HepG2 (cell line): ENCODE measurements around the gene SRP72. TPM values are rescaled to one million over a fixed set of nuclear protein-coding genes. Genes with fewer than 3 reads are reported as not detected.

Experiments used
- CREB3 ChIP-seq: sonication (generic); formaldehyde crosslinking; IDR thresholded peaks from 2 replicates; pipeline ENCODE4 v1.5.0; 2020; ENCODE audit warnings: missing genetic modification reagents
- CREM ChIP-seq, 2 experiments: sonication (generic) in 1 of 2; formaldehyde crosslinking in 1 of 2; IDR thresholded peaks; 2 replicates each; pipeline versions ENCODE4 v1.4.0 to v1.6.1; 2016 to 2020; ENCODE audit warnings: antibody characterized with exemption in 1 of 2, mild to moderate bottlenecking in 1 of 2, missing genetic modification reagents in 1 of 2
- E2F2 ChIP-seq: sonication (generic); formaldehyde crosslinking; IDR thresholded peaks from 2 replicates; pipeline ENCODE4 v1.4.0; 2020; ENCODE audit warnings: missing genetic modification reagents, borderline replicate concordance
- HNRNPUL1 ChIP-seq: fragments of 200-400 bp; formaldehyde crosslinking; IDR thresholded peaks from 2 replicates; pipeline ENCODE4 v1.6.1; 2017; ENCODE audit warnings: low read depth, mild to moderate bottlenecking, low read length, moderate library complexity
- KMT2A ChIP-seq: sonication (generic); formaldehyde crosslinking; IDR thresholded peaks from 2 replicates; pipeline ENCODE4 v1.4.0; 2020; ENCODE audit warnings: missing genetic modification reagents
- RBAK ChIP-seq: sonication (generic); formaldehyde crosslinking; IDR thresholded peaks from 2 replicates; pipeline ENCODE4 v1.5.1; 2020; ENCODE audit warnings: mild to moderate bottlenecking, missing genetic modification reagents
- SKIL ChIP-seq: sonication (generic); formaldehyde crosslinking; IDR thresholded peaks from 2 replicates; pipeline ENCODE4 v1.8.0; 2022; ENCODE audit warnings: missing genetic modification reagents, mild to moderate bottlenecking, moderate library complexity, borderline replicate concordance
- THAP9 ChIP-seq: sonication (generic); formaldehyde crosslinking; IDR thresholded peaks from 2 replicates; pipeline ENCODE4; 2020; ENCODE audit warnings: missing genetic modification reagents, mild to moderate bottlenecking, borderline replicate concordance
- ZKSCAN1 ChIP-seq: fragments of 150-350 bp; IDR thresholded peaks from 2 replicates; pipeline ENCODE4 v1.6.1; 2014; ENCODE audit warnings: low read length
- ZNF17 ChIP-seq: sonication (generic); formaldehyde crosslinking; IDR thresholded peaks from 2 replicates; pipeline ENCODE4 v1.5.0; 2020; ENCODE audit warnings: mild to moderate bottlenecking, missing genetic modification reagents
- ZNF180 ChIP-seq: sonication (generic); formaldehyde crosslinking; IDR thresholded peaks from 2 replicates; pipeline ENCODE4 v1.4.0; 2020; ENCODE audit warnings: low read depth, missing genetic modification reagents, borderline replicate concordance
- ZNF235 ChIP-seq: sonication (generic); formaldehyde crosslinking; IDR thresholded peaks from 2 replicates; pipeline ENCODE4 v1.8.1; 2023; ENCODE audit warnings: mild to moderate bottlenecking, missing genetic modification reagents, borderline replicate concordance
- ZNF484 ChIP-seq: sonication (generic); formaldehyde crosslinking; IDR thresholded peaks from 2 replicates; pipeline ENCODE4 v1.5.1; 2020; ENCODE audit warnings: mild to moderate bottlenecking, low read depth, missing genetic modification reagents, borderline replicate concordance
- ZNF510 ChIP-seq: sonication (generic); formaldehyde crosslinking; IDR thresholded peaks from 2 replicates; pipeline ENCODE4 v1.4.0; 2020; ENCODE audit warnings: low read depth, mild to moderate bottlenecking, missing genetic modification reagents
- ZNF619 ChIP-seq: sonication (generic); formaldehyde crosslinking; IDR thresholded peaks from 2 replicates; pipeline ENCODE4 v1.4.0; 2020; ENCODE audit warnings: mild to moderate bottlenecking, missing genetic modification reagents
- ZNF83 ChIP-seq: sonication (generic); formaldehyde crosslinking; IDR thresholded peaks from 2 replicates; pipeline ENCODE4 v1.4.0; 2020; ENCODE audit warnings: missing genetic modification reagents, mild to moderate bottlenecking, borderline replicate concordance
- ZNF850 ChIP-seq: sonication (generic); formaldehyde crosslinking; conservative IDR thresholded peaks from 2 replicates; pipeline ENCODE4 v1.9.0; 2021; ENCODE audit warnings: mild to moderate bottlenecking, missing genetic modification reagents
- polyA plus RNA-seq, 8 experiments: library from polyadenylated mRNA; depleted of rRNA in 3 of 8; stranded (reverse) in 7 of 8; unstranded in 1 of 8; fragments of >200 nt; fragmentation: Illumina TruSeq in 4 of 8; extraction: Trizol in 4 of 8; gene quantifications; 2 replicates each; pipeline versions ENCODE4 v1.2.1 to v1.2.3, GENCODE V29; 2011 to 2016; ENCODE audit warnings: low read depth in 4 of 8, missing spikeins in 1 of 8, mixed read lengths in 1 of 8; ENCODE audit not compliant: insufficient read depth in 1 of 8
- total RNA-seq, 5 experiments: library from RNA; depleted of rRNA; stranded (reverse); fragments of >200 nt; fragmentation: Illumina TruSeq; extraction: Trizol; gene quantifications; 2 replicates each; pipeline ENCODE4 v1.2.3, GENCODE V29; 2016; ENCODE audit warnings: low read depth in 1 of 5

SRP72 gene
- total and polyA plus RNA-seq, 2 of the 13 experiments (the other 11 are each of a cell fraction or from before 2014, with no cell fraction given) = 64.9 to 75.6 TPM

- TF ChIP-seq E2F2 (CRISPR knock-in tag) (0 out of 2 replicates have a peak, but pooled peaks have one; percentile 18), ZNF180 (CRISPR knock-in tag) (no peak), CREB3 (peak; percentile 75; the same call in 1 of the 2 replicates), HNRNPUL1 (no peak), ZNF484 (no peak), ZNF235 (CRISPR knock-in tag) (no peak; the same call in 1 of the 2 replicates), ZKSCAN1 (peak; percentile 28; the same call in 1 of the 2 replicates), RBAK (CRISPR knock-in tag) (no peak), SKIL (CRISPR knock-in tag) (no peak), THAP9 (CRISPR knock-in tag) (no peak), ZNF17 (peak; percentile 21; the same call in 1 of the 2 replicates), KMT2A (CRISPR knock-in tag) (peak; percentile 82; the same call in 1 of the 2 replicates), ZNF619 (CRISPR knock-in tag) (peak; percentile 83), CREM (IDR thresholded peaks at IDR 0.05) (peak; percentile 6), CREM (CRISPR knock-in tag; IDR thresholded peaks at IDR 0.05) (no peak), ZNF510 (CRISPR knock-in tag) (0 out of 2 replicates have a peak, but pooled peaks have one; percentile 37), ZNF83 (CRISPR knock-in tag) (no peak; the same call in 1 of the 2 replicates), ZNF850 (CRISPR knock-in tag) (no peak)
These were observed 32.1 kb upstream of the SRP72 start, which contains the start of gene PPAT (continued) for GRCh38 chr4:56435140-56435926.
